Common myeloid progenitor, CD34-positive (primary cell): ENCODE results near the gene POP5.
"Not testable (repeated sequence)": the region's sequence is repeated elsewhere in the genome, so short reads cannot be mapped to it uniquely, and the experiment has no call there.

Source experiments
- CTCF ChIA-PET: fragments of 350-600 bp; sonication (Branson Sonifier 250); formaldehyde crosslinking; loops from one replicate; lab custom pipeline; 2021; ENCODE audit warnings: antibody characterized with exemption; lab: Charles Lee
- POLR2A ChIA-PET: fragments of 350-600 bp; sonication (Branson Sonifier 250); formaldehyde crosslinking; loops from one replicate; lab custom pipeline; 2021; ENCODE audit warnings: antibody characterized with exemption; lab: Charles Lee
- DNase-seq, 3 donors: peaks; one replicate each; pipeline versions ENCODE4 v3.0.0 to v3.0.0-alpha.2; 2013
- H3K27ac ChIP-seq, 2 experiments: 1 replicate in 1 of 2; 2 replicates in 1 of 2; pipeline ENCODE4 v1.7.0; 2013; ENCODE audit warnings: inconsistent platforms in 2 of 2, low read length in 2 of 2, mild to moderate bottlenecking in 2 of 2, low read depth in 1 of 2, moderate library complexity in 1 of 2; ENCODE audit not compliant: severe bottlenecking in 2 of 2, insufficient read depth in 1 of 2, poor library complexity in 1 of 2
- H3K27me3 ChIP-seq, 5 experiments: replicated peaks in 2 of 5; 1 replicate in 3 of 5; 2 replicates in 2 of 5; pipeline versions ENCODE4 v1.6.1 to v1.7.0; 2013; ENCODE audit warnings: low read length in 4 of 5, mild to moderate bottlenecking in 2 of 5, moderate library complexity in 2 of 5, inconsistent platforms in 1 of 5; ENCODE audit not compliant: insufficient read depth in 5 of 5, control insufficient read depth in 4 of 5
- H3K36me3 ChIP-seq, 4 experiments: 1 replicate in 2 of 4; 2 replicates in 2 of 4; pipeline versions ENCODE4 v1.6.1 to v1.7.0; 2013; ENCODE audit warnings: low read length in 3 of 4, control low read depth in 1 of 4, mild to moderate bottlenecking in 1 of 4; ENCODE audit not compliant: control insufficient read depth in 4 of 4, insufficient read depth in 4 of 4
- H3K4me1 ChIP-seq, 4 experiments: 1 replicate in 3 of 4; 2 replicates in 1 of 4; pipeline versions ENCODE4 v1.6.1 to v1.7.1; 2013; ENCODE audit warnings: low read length in 3 of 4, mild to moderate bottlenecking in 3 of 4, control low read depth in 1 of 4, inconsistent platforms in 1 of 4, moderate library complexity in 1 of 4; ENCODE audit not compliant: control insufficient read depth in 4 of 4, insufficient read depth in 4 of 4; ENCODE audit errors: control extremely low read depth in 1 of 4
- H3K4me3 ChIP-seq, 7 experiments: 1 replicate in 4 of 7; 2 replicates in 3 of 7; pipeline versions ENCODE4 v1.5.1 to v1.7.0; 2013; ENCODE audit warnings: mild to moderate bottlenecking in 7 of 7, low read length in 6 of 7, moderate library complexity in 6 of 7, inconsistent platforms in 2 of 7, low read depth in 2 of 7, control low read depth in 1 of 7; ENCODE audit not compliant: insufficient read depth in 4 of 7, control insufficient read depth in 1 of 7; ENCODE audit errors: extremely low read depth in 1 of 7
- H3K9me3 ChIP-seq, 5 experiments: 1 replicate in 4 of 5; 2 replicates in 1 of 5; pipeline versions ENCODE4 v1.6.1 to v1.7.1; 2013; ENCODE audit warnings: low read length in 4 of 5, mild to moderate bottlenecking in 2 of 5, inconsistent platforms in 1 of 5, low read depth in 1 of 5, moderate library complexity in 1 of 5; ENCODE audit not compliant: control insufficient read depth in 4 of 5, insufficient read depth in 2 of 5; ENCODE audit errors: control extremely low read depth in 1 of 5
- WGBS: methylation state at CpG from one replicate; pipeline ENCODE4 v1.1.5; 2013; ENCODE audit not compliant: insufficient coverage; 5-methylcytosine and 5-hydroxymethylcytosine counted together

Gene POP5

DNA sequence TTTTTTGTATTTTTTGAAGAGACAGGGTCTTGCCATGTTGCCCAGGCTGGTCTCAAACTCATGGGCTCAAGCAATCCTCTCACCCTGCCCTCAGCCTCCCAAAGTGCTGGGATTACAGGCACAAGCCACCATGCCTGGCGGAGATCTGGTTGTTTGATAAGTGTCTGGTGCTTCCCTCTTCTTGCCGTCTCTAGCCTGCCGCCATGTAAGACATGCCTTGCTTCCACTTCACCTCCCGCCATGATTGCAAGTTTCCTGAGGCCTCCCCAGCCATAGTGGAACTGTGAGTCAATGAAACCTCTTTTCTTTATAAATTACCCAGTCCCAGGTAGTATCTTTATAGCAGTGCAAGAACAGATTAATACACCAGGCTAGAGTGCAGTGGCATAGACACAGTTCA is 36.6 kb upstream of the POP5 start:
- H3K9me3 ChIP-seq, H3K27ac ChIP-seq, H3K36me3 ChIP-seq, H3K4me1 ChIP-seq, CTCF ChIA-PET, DNase-seq, H3K4me3 ChIP-seq, POLR2A ChIA-PET: not testable (repeated sequence)
- H3K27me3 ChIP-seq: peaks cover 0 to 13% (median 9%) of the 10 kb centered on the region in 5 experiments
- WGBS: 93% methylated on average over 4 of the region's 4 CpGs

DNA sequence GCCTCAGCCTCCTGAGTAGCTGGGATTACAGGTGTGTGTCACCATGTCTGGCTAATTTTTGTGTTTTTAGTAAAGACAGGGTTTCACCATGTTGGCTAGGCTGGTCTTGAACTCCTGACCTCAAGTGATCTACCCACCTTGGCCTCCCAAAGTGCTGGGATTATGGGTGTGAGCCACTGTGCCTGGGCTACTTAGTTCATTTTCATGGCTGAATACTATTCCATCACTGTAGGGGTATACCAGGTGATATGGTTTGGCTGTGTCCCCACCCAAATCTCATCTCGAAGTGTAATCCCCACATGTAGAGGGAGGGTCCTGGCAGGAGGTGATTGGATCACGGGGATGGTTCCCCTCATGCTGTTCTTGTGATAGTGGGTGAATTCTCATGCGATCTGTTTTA is 36.0 kb upstream of the POP5 start:
- H3K9me3 ChIP-seq, H3K4me1 ChIP-seq, DNase-seq, CTCF ChIA-PET, H3K36me3 ChIP-seq, POLR2A ChIA-PET, H3K4me3 ChIP-seq, H3K27ac ChIP-seq: not testable (repeated sequence)
- peaks cover 0 to 13% (median 9%) of the 10 kb centered on the region in 5 experiments for H3K27me3 ChIP-seq
- WGBS: no CpG with 5 or more reads among the region's 3 CpGs

DNA sequence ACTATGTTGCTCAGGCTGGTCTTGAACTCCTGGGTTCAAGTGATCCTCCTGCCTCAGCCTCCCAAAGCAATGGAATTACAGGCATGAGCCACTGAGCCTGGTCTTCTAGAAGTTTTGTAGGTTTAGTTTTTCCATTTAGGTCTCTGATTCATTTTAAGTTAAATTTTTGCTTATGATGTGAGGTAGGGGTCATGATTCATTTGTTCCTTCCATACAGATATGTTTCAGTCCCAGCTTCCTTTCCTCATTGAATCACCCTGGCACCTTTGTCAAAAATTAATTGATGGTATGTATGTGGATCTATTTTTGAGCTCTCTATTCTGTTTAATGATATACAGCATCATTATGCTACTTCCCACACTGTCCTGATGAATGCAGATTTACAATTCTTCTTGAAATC is 33.6 kb upstream of the POP5 start:
- Histone ChIP-seq H3K36me3 (no peaks in the 10 kb centered on the region), H3K27ac (no peak overlapping the region), H3K27me3 (peaks cover 0 to 11% (median 6%) of the 10 kb centered on the region in 5 experiments), H3K4me3 (no peak overlapping the region), H3K9me3 (no peaks in the 10 kb centered on the region), H3K4me1 (no peaks in the 10 kb centered on the region)
- no peak for DNase-seq
- CTCF ChIA-PET: interaction anchor here (0.6 kb wide), 1 partner anchor 34 kb away, joined by 4 read pairs; no protein-coding TSS in a partner anchor
- POLR2A ChIA-PET: no interaction called here

DNA sequence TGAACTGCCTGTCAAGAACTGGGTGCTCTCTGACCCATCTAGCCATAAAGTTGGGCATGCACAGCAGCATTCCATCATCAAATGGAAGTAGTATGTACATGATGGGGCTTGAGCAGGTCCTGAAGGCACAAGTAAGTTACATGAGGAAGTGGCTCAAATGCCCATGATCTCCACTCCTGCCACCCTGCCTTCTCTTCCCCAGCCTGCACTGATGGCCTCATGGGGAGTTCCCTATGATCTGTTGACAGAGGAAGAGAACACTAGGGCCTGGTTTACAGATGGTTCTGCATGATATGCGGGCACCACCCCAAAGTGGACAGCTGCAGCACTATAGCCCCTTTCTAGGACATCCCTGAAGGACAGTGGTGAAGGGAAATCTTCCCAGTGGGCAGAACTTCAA is 30.3 kb upstream of the POP5 start:
- H3K9me3 ChIP-seq, CTCF ChIA-PET, H3K27me3 ChIP-seq, H3K4me1 ChIP-seq, POLR2A ChIA-PET, H3K36me3 ChIP-seq, H3K27ac ChIP-seq, DNase-seq, H3K4me3 ChIP-seq: not testable (repeated sequence)
- WGBS: 86% methylated on average over 1 of the region's 1 CpG

DNA sequence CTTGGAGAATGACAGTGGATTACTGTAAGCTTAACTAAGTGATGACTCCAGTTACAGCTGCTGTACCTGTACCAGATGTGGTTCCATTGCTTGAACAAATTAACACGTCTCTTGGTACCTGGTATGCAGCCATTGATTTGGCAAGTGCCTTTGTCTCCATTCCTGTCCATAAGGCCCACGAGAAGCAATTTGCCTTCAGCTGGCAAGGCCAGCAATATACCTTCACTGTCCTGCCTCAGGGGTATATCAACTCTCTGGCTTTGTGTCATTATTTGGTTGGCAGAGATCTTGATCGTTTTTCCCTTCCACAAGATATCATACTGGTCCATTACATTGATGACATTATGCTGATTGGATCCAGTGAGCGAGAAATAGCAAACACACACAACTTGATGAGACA is 29.4 kb upstream of the POP5 start:
- Histone ChIP-seq H3K4me3 (no peak overlapping the region), H3K4me1 (no peaks in the 10 kb centered on the region), H3K36me3 (no peaks in the 10 kb centered on the region), H3K27me3 (peaks cover 0 to 2% (median 0%) of the 10 kb centered on the region in 5 experiments), H3K9me3 (no peaks in the 10 kb centered on the region), H3K27ac (no peak overlapping the region)
- no peak for DNase-seq
- WGBS: 98% methylated on average over 4 of the region's 4 CpGs
- CTCF ChIA-PET: interaction anchor here (1.1 kb wide), 1 partner anchor 82 kb away, joined by 3 read pairs; no protein-coding TSS in a partner anchor
- POLR2A ChIA-PET: no interaction called here

DNA sequence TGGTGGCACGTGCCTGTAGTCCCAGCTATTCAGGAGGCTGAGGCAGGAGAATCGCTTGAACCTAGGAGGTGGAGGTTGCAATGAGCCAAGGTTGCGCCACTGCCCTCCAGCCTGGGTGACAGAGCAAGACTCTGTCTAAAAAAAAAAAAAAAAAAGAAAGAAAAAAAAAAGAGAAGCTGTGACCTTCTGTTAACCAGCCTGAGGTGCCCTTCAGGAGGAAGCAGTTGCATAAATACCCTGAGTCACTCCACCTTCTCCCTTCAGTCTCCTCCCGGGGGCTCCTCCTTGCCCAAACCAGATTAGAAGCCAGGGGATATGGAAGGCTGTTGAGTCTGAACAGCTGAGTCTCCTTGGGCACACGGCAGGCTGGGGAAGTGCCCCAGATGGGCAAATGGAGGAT is 21.2 kb upstream of the POP5 start:
- not testable (repeated sequence) for H3K9me3 ChIP-seq, H3K27ac ChIP-seq, H3K27me3 ChIP-seq, H3K36me3 ChIP-seq
- POLR2A ChIA-PET: interaction anchor here (0.6 to 1.1 kb wide), 3 partner anchors 20 to 809 kb away, joined by 3 to 10 read pairs (median 3); no protein-coding TSS in a partner anchor
- DNase-seq: peak; percentile 86 to 94 (median 93)
- WGBS: 38% methylated on average over 3 of the region's 5 CpGs
- Histone ChIP-seq H3K4me1 (peaks cover 2 to 28% (median 9%) of the 10 kb centered on the region in 4 experiments), H3K4me3 (peak overlapping the region in 3 of 7 experiments; percentile 4 to 63 (median 53))
- CTCF ChIA-PET: interaction anchor here (0.6 to 3.5 kb wide), 7 partner anchors 14 to 118 kb away, joined by 3 to 15 read pairs (median 3); partner anchors contain the start of gene POP5

DNA sequence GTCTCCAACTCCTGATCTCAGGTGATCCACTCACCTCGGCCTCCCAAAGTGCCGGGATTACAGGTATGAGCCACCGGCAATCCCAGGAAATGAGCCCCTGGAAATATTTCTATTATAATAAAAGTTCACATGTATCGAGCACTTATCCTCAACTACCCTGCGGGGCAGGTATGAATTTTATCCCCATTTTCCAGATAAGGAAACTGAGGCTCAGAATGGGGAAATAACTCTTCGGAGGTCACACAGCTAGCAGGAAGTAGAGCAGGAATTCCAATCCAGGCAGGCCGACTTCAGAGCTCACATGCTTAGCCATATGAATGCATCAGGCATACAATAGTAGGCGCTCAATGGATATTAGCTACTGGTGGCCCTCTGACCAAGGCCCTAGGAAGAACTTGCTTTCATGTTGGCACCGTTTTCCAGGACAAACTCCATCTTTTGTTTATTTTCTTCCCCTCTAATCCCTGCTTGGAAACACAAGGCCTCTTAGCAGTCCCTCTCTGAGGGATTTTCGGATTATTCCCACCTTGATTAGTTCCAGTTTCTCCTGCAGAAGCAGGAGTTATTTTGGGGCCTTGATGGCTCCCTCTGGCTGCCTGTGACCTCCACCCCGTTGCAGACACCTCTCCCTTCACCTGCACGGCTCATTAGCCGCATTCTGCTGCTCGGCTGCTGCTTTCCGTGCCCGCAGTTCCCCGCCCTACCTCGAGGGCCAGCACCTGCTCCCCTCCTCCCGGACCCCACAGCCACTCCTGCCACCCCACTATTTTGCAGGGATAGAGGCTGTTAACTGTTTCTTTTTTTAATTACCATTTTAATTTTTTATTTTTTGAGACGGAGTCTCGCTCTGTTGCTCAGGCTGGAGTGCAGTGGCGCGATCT is 18.7 kb upstream of the POP5 start:
- Histone ChIP-seq H3K27ac (no peak overlapping the region), H3K4me3 (no peak overlapping the region), H3K9me3 (no peaks in the 10 kb centered on the region), H3K36me3 (no peaks in the 10 kb centered on the region), H3K27me3 (no peaks in the 10 kb centered on the region), H3K4me1 (peaks cover 2 to 28% (median 9%) of the 10 kb centered on the region in 4 experiments)
- POLR2A ChIA-PET: no interaction called here
- no peak for DNase-seq
- CTCF ChIA-PET: interaction anchor here (1.2 to 3.5 kb wide), 4 partner anchors 8 to 49 kb away, joined by 3 to 15 read pairs (median 4); no protein-coding TSS in a partner anchor
- 97% methylated on average over 17 of the region's 23 CpGs for WGBS
